Measurements from ENCODE around the gene SLC22A7.

GRCh38 chr6:43299338-43300293 lies 1.6 kb downstream of the SLC22A7 start:
- TF ChIP-seq POLR2A (IDR thresholded peaks at IDR 0.05; ENCODE audit: low read length) (no peak), GATA1 (IDR thresholded peaks at IDR 0.05; ENCODE audit: low read depth, low read length) (no peak)
